WI38 (cell line): ENCODE results near the gene C10orf143.

Experiments used
- H3K4me3 ChIP-seq: 2 replicates; pipeline ENCODE4 v1.5.1; 2011; ENCODE audit warnings: low read depth, mild to moderate bottlenecking, control low read depth, low read length
- CTCF ChIP-seq: IDR thresholded peaks from 2 replicates; pipeline ENCODE4 v1.5.1; 2012; ENCODE audit warnings: low read depth, mild to moderate bottlenecking, control low read depth, low read length

C10orf143 gene

DNA sequence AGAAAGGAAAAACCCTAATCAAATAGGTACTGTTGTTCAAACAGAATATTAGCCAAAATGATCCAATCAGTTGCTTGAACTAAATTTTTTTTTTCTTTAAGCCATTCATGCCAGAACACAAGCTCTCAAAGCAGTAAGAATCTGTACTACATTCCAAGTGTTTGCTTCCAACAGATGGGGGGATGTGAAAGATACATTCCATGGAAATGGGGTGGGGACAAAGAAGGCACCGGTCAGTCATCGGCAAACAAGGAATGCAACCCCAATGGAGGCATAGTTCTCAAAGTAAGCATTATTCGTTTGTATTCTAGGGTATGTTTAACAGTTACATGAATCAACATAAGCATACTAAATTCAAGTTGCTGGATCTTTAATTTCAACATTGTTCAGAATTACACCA lies 32.5 kb downstream of the C10orf143 start:
- H3K4me3 ChIP-seq = no peak overlapping the region
- no peak for TF ChIP-seq CTCF

DNA sequence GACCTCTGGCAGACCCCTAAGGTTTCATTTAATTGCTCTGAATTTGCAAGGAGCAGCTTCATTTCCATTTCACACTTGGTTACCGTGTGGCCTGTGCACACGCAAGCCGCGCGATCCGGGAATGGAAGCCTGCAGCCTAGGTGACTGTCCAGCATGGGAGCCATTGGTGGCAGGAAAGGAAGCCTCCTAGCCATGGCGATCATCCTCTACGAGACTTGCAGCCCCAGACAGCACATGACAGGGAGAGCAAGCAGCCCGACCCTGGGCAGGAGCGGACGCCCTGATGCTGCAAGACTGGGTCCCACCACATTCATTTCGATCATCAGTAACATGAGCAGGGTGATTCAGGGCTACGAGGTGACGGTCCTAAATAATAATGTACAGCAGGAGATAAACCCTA lies 33.9 kb downstream of the C10orf143 start:
- H3K4me3 ChIP-seq = no peak overlapping the region
- TF ChIP-seq CTCF = no peak

- no peak overlapping the region for H3K4me3 ChIP-seq
- TF ChIP-seq CTCF = no peak
Measured at GRCh38 chr10:130074639-130075038, 36.0 kb downstream of the C10orf143 start.

DNA sequence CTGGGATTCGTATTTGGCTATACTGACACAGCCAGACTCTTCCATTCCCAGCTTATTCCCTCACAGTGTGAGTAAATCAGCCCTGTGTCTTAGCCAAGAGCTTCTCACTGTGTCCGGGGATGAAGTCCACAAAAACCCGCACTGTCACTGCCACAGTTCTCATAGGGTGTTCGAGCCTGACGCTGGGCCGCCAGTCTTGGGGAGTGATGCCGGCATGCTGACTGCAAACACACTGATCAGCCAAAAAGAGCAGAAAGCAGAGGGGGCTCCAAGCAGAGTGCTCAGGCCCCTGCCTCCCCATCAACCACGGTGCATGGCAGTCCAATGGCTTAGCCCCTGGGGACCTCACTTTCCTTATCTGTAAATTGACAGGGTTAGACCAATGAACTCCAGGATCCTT lies 36.7 kb downstream of the C10orf143 start:
- TF ChIP-seq CTCF = no peak

DNA sequence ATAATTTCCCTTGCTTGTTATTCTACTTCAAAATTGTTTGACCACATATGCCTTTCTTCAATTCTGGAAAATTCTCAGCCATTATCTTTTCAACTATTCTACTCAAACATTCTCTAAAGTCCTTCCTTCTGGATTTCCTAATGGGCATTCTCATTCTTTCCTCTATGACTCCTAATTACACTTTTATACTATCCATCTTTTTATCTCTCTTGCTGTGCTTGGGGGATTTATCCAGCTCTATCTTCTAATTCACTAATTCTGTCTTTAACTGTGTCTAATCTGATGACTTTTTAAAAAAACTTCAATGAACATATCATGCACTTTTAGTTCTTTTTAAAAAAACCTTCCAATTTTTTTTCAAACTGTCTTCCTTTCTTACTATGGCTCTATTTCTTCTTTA lies 38.4 kb downstream of the C10orf143 start:
- no peak for TF ChIP-seq CTCF
- no peak overlapping the region for H3K4me3 ChIP-seq

More for the DNA sequence above, 36.7 kb downstream of the C10orf143 start:
- H3K4me3 ChIP-seq = no peak overlapping the region

- no peak for TF ChIP-seq CTCF
- H3K4me3 ChIP-seq = no peak overlapping the region
Measured at GRCh38 chr10:130067893-130068292, 42.7 kb downstream of the C10orf143 start.

- TF ChIP-seq CTCF = no peak
- no peak overlapping the region for H3K4me3 ChIP-seq
Measured at GRCh38 chr10:130066743-130067142, 43.9 kb downstream of the C10orf143 start.
